Raji (cell line): ENCODE data around the gene EFCAB12.

Experiments
- POLR2A ChIP-seq: IDR thresholded peaks from 2 replicates; pipeline ENCODE4 v1.6.1; 2011; ENCODE audit warnings: low read depth, low read length, control low read depth; ENCODE audit not compliant: insufficient read depth

EFCAB12 gene

GRCh38 chr3:129460155-129460554 is 31.7 kb upstream of the EFCAB12 start:
- TF ChIP-seq POLR2A, result no peak

- TF ChIP-seq POLR2A, result no peak
Observed at GRCh38 chr3:129453732-129454131, 25.3 kb upstream of the EFCAB12 start.

- TF ChIP-seq POLR2A, result no peak
Observed at GRCh38 chr3:129449279-129450115, 21.1 kb upstream of the EFCAB12 start.

GRCh38 chr3:129448186-129448895 is 19.9 kb upstream of the EFCAB12 start:
- no peak for TF ChIP-seq POLR2A

GRCh38 chr3:129446926-129447325 is 18.5 kb upstream of the EFCAB12 start:
- no peak for TF ChIP-seq POLR2A

GRCh38 chr3:129445471-129445870 is 17.0 kb upstream of the EFCAB12 start:
- no peak for TF ChIP-seq POLR2A

- TF ChIP-seq POLR2A, result no peak
Observed at GRCh38 chr3:129442947-129443346, 14.5 kb upstream of the EFCAB12 start.

GRCh38 chr3:129442486-129442885 is 14.1 kb upstream of the EFCAB12 start:
- TF ChIP-seq POLR2A, result no peak

- TF ChIP-seq POLR2A, result no peak
Observed at GRCh38 chr3:129441782-129442181, 13.3 kb upstream of the EFCAB12 start.

GRCh38 chr3:129441215-129441614 is 12.8 kb upstream of the EFCAB12 start:
- TF ChIP-seq POLR2A, result no peak

- no peak for TF ChIP-seq POLR2A
Observed at GRCh38 chr3:129440618-129441190, 12.3 kb upstream of the EFCAB12 start.

- TF ChIP-seq POLR2A, result peak; percentile 95
Observed at GRCh38 chr3:129439817-129440617, 11.6 kb upstream of the EFCAB12 start, which contains the start of the genes IFT122 and MBD4. Gene IFT122 (plus strand): TSS chr3:129440224. CDS start chr3:129440331, 107 bp downstream. Gene MBD4 (minus strand): TSS chr3:129439948. CDS start chr3:129439833, 115 bp downstream.

GRCh38 chr3:129439226-129439816 is 10.9 kb upstream of the EFCAB12 start:
- TF ChIP-seq POLR2A, result no peak

- TF ChIP-seq POLR2A, result no peak
Observed at GRCh38 chr3:129435367-129435766, 6.9 kb upstream of the EFCAB12 start.
